GM19467 (cell line): ENCODE results near the gene FGF7.
"Not testable (repeated sequence)": the region's sequence is repeated elsewhere in the genome, so short reads cannot be mapped to it uniquely, and the experiment has no call there.

Experiments used
- ATAC-seq: cut with Tn5 transposase; IDR thresholded peaks from one replicate; pipeline ENCODE4 v1.9.1; 2021; ENCODE audit warnings: mild to moderate bottlenecking, moderate library complexity; ENCODE audit not compliant: unreplicated experiment

FGF7 gene

DNA sequence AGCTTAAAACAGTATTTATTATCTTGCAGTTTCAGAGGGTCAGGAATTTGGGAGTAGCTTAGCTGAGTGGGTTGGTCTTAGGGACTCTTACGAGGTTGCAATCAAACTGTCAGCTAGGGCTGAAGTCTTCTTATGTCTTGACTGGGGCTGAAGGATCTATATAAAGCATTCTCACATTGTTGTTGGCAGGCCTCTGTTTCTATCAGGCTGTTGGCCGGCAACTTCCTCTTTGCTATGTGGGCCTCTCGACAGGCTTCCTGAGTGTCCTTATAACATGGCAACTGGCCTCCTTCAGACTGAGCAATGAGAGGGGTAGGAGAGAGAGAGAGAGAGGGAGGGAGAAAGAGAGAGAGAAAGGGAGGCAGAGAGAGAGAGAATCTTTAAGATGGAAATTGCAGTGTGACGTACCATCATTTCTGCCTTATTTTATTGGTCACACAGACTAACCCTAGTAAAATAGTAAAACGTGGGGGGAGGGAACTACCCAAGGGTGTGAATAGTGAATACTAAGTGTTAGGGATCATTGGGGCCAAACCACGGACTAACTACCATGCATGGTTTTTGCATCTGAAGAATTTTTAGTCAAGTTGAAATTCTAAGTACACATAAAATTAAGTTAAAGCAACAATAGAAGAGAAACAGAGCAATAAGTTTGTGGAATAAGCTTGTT is 16.1 kb downstream of the FGF7 start:
- ATAC-seq = peak; percentile 88

DNA sequence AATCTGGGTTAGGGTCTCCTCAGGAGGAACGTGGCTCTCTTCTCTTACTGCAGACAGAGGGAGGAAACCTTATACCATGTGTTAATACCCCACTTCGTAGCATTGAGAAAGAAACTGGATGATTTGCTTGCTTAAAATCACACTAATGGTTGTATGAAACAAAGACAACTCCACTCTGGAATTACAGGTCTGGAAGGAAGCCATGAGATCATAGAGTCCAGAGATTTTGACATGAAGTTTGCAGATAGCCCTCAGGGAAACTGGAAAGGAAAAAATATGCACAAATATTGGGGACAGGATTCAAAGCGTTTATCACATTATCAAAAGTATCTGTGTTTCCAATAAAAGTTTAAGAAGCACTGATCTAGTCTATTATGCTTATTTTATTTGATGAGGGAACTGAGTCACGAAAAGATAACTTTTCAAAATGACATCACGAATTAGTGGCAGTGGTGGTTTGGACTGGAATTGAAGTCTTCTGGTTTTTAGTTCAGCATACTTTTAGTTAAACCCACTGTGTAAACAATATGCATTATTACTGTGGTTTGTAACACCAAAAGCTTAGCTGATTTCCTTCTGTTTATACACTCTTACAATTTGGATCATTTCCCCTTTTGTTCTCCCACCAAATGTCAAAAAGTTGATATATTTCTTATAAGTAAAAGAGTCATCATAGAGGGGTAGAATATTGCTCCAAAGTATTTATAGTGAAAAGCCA is 16.8 kb downstream of the FGF7 start:
- no peak for ATAC-seq

DNA sequence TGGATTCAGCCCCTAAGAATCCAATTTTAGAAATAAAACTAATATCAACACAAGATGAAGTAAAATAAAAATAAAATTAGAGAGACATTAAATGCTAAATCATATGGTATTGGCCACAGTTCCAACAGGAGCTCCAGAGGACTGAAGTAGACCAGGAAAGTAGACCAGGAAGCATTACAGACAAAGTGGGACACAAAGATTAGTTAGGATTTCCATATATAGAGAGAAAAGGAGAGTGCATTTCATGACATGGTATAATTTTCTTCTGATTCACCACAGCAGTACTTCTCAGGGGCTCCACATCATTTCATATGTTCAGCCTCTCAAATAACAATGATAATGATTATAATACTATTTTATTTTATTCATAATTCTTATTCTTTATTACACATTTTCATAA is 18.3 kb downstream of the FGF7 start:
- no peak for ATAC-seq

DNA sequence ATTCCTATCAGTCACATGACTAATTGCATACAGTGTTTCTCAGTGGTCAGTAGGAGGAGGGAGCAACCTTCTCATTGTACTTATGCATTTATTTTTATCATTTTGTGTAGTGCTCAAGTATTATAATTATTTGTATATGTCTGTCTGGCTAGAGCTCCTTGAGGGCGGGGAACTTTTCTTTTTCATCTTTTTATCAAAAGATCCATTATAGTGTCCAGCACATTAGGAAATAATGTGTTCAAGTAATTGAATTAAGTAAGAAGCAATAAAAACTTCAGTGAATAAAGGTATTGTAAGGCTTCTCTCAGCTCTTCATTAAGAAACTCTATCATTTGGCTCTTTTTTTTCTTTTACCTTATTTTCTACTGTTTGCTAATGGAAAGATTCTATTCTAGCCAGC is 18.8 kb downstream of the FGF7 start:
- ATAC-seq = no peak

DNA sequence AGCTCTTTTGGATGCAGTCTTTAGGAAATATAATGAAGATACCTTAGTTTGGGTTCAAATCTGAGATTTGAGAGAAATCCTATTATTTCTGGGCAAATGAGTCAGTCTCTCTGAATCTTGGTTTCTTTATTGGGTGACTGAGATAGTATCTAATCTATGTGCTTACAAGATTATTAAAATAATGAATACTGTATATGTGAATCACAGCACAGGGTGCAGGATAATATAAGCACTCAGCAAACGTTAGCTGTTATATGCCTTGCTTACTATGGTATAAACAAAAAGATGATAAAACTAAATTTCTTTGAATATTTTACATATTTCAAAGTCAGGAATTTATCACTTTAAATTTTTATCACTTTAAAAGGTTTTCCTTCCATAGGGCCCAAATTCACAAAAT is 29.6 kb downstream of the FGF7 start:
- ATAC-seq = no peak

DNA sequence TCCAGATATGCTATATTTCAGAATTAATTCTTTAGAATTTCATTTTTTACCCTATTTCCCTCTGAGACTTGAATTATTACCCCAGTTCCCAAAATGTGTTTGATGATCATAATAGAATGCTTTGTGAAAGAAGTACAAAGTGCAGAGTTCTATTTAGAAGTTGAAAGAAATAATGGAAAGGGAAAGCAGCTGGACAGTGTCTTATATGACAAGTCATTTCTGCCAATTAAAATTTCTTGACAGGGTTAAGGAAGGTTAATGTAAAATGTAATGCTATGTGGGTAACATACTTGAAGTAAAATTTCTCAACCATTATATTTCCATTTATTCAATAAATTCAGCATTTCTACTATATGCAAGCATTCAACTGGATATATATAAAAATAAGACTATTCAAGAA is 33.1 kb downstream of the FGF7 start:
- no peak for ATAC-seq

DNA sequence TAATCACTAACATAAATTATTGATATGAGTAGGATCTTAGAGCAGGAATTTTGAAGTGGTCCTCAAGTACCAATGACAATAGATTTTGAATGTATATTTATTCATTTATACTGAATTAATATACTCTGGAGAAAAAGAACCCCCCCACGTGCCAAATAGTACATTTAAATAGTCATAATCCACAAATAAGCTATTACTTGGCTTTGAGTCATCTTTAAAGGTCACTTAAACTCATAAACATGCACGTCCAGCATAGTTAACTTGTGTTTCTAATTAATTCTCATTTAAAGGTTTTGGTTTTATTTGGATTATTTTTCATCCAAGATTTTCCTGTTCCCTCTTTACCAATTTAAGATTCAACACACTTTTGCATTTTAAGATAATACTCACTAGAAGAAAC is 35.1 kb downstream of the FGF7 start:
- ATAC-seq = no peak

DNA sequence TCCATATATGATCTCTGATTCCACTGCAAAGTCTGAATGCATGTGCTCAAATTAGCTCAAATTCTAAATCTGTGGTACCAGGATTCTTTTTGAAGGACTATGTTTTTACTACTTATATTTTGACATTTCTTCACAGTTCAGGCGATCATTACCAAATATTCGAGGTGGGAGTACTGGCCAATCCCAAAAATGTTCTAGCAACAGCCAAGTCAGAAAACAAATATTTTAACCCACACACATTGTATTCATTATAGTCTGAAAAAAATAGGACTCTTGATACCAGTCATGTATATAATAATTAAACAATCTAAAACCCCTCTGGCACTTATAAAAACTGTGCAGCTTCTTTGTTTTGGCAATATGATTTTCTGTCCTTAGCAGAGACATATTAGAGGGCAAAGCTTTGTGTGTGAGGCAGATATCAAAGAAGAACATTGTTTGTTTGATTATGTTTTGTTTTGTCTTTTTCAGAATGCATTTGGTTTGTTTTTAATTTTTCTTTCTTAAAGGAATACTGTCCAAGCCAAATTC is 37.4 kb downstream of the FGF7 start:
- no peak for ATAC-seq

DNA sequence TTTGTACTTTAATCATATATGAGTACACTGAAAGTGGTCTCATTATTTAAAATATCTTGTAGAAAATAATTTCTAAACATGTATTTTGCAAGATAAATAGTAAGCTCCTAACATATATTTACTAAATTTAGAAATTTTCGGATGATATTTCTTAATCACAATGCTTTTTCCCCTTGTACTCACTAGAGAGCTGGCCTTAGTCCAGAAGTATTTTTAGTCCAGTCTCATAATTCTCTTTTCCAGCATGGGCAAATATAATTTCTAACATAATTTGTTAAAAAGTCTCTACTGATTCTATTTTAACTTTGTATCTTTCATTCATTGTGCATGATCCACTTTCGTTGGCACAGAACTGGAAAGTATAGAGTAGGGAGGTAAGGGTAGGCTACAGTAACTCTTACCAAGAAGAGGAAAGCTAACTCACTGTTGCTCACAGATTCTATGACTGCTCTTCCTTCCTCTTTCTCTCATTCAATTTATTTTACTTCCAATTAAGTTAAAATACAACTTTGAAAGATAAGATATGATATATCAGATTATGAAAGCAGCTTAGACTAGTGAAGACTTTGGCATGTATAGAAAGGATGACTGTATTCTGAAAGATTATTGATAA is 39.3 kb downstream of the FGF7 start:
- no peak for ATAC-seq

DNA sequence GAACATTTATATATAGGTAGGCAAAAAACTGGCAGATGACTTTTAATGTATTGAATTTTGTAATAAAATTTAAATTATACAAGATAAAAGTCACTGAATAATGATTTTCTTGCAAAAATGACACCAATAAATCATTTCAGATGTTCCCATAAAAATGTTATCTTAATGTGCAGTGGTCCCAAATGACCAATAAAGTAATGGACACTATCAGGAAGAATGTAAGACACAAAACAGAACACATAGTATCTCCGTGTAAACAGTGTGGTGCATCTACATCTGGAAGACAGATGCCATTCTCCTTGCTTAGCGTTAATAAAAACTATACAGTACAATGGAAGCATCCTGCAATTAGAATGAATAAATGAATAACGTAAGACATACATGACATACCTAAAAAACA is 41.5 kb downstream of the FGF7 start:
- ATAC-seq = no peak

DNA sequence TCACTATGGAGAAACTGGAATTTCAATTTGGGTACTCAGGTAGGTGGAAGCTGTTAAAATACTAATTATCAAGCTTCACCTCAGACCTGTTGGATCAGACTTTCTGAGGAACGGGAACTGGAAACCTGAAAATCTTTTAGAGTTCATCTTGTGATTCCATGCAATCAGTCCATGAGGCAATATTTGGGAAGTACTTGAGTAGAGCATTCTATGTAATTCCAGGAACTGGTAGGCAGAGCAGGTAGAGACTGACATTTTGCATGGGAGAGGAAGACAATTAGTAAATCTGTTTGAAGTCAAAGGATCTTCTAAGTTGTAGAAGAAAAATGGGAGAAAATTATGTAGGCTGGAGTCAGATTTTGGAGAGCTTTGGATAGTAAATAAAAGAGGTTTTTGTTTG is 43.1 kb downstream of the FGF7 start:
- no peak for ATAC-seq

DNA sequence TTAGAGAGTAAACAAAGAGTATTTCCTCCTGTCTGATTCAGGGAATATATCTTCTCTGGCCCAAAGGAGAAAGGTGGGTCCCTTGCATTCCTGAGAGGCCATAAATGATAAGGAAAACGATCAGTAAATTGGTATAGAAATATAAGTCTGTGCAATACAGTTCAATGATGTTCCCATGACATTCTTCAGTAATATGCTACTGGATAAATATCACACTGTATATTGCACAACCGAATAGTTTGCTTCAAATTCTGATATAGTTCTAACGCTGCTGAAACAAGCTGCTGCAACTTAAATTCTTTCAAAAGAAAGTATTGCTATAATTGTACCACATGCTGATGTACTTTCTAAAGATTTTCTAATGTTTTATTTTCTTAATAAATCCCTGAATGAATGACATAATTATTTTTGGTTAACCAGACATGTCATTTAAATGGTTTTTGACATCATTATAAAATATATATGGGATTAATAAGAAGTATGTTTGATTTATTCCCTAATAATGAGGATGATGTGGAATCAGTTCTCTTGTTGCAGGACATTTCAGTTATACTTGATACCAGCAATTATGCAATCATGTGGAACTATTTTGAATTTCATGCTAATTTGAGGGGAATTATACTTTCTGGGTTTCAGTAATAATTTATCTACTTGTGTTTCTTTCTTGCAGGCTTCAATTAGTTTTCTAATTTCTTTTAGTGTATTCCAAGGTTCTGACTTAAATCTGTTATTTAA is 44.9 kb downstream of the FGF7 start:
- no peak for ATAC-seq

DNA sequence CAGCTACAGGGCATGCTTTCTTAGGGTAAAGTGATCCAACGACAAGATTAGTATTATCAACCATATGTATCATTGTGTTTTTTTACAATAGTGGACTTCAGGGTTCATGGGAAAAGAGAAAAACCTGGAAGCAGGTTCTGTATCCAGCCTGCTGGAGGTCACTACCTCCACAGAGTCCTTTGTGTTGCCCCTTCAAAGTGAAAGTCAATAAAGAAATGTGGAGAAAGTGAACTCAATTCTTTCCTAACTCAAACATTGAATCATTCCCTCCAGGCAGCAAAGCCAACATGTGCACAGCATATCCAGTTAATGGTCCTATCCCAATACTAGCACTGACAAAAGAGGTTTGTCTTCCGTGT is 45.4 kb downstream of the FGF7 start:
- ATAC-seq = no peak

DNA sequence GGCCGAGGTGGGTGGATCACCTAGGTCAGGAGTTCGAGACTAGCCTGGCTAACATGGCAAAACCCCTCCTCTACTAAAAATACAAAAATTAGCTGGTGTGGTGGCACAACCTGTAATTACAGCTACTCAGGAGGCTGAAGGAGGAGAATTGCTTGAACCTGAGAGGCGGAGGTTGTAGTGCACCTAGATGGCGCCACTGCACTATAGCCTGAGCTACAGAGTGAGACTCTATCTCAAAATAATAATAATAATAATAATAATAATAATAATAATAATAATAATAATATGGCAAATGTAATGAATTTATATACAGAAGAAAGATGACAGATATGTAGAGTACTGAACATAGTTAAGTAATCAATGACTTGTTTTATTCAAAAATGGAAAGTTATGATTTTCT is 48.2 kb downstream of the FGF7 start:
- not testable (repeated sequence) for ATAC-seq

DNA sequence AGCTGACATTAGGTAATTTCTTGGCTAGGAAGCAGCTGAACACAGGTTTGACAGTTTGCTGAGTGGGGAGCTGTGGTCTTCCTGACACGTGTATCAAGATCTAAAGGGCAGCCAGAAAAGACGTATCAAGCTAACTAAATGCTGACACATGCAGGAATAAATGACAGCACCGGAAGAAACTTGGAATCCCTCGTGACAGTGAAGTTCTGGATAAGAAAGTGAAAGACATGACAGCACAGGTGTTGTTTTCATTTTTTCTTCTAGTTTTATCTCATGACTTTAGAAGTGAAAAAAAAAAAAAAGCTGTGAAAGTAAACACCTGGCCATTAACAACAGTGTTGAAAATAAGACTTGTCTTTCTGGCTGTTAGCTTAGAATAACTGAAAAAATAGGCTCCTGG is 48.7 kb downstream of the FGF7 start:
- no peak for ATAC-seq

DNA sequence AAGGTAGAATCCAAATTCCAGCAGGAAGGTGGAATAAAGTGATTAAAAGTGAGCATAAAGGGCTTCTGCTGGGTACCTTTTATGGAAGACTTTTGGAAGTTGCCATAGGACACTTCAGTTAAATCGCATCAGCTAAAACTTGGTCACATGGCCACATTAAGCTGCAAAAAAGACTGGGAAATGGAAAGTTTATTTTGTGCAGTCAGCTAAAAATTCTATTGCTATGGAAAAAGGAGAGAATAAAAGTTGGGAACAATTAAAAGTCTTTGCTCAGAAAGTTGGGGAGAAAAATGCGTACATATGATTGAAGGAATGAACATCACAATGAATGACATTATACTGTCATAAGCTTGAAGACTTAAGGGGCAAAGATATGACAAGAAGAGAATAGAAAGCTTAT is 49.3 kb downstream of the FGF7 start:
- ATAC-seq = no peak

DNA sequence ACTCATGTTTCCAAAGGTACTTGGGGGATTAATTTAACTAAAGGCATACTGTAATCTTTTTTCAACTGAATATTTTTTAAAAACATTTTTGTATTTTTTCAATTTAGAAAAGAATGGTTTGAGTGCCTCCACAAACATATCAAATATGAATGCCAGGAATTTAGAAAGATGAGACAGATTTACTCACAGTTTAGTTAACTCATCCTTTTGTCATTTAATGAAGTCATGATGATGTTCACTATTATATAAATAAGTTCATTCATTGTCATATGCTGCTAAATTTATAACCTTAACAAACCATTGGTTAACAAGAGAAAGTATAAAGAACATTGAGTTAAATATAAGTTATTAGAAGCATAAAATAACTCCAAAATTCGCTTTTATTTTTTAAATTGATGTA is 50.0 kb downstream of the FGF7 start:
- ATAC-seq = no peak

DNA sequence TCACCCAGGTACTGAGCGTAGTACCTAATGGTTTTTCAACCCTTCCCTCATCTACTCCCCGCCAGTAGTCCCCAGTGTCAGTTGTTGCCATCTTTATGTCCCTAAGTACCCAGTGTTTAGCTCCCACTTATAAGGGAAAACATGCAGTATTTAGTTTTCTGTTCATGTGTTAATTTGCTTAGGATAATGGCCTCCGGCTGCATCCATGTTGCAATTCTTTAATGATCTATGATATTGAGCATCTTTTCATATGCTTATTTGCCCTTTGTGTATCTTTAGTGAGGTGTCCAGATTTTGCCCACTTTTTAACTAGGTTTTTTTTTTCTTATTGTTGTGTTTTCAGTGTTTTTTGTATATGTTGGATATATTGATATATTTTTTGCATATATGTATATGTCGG is 55.0 kb downstream of the FGF7 start:
- not testable (repeated sequence) for ATAC-seq

DNA sequence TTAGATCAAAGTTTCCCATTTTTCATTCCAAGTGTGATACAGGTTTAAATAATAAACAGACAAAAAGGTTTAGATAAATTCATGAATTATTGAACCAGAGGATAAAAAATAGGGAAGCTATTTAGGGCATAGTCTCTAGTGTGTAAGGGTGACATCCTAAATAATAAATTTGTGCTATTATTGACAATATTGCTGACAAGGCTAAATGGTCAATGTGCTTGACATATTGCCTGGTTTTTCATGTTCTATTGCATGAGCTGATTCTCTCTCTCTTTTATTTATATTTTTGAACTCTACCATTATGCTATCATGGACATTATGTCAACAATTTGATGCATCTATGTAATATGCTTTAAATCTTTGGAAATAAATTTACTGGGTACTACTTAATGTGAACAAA is 55.9 kb downstream of the FGF7 start:
- not testable (repeated sequence) for ATAC-seq

DNA sequence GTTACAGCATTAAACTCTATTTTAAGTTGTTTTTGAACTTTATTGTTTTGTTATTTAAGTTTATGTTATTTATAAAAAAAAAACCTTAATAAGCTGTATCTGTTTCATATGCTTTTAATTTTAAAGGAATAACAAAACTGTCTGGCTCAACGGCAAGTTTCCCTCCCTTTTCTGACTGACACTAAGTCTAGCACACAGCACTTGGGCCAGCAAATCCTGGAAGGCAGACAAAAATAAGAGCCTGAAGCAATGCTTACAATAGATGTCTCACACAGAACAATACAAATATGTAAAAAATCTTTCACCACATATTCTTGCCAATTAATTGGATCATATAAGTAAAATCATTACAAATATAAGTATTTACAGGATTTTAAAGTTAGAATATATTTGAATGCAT is 62.4 kb downstream of the FGF7 start:
- not testable (repeated sequence) for ATAC-seq

DNA sequence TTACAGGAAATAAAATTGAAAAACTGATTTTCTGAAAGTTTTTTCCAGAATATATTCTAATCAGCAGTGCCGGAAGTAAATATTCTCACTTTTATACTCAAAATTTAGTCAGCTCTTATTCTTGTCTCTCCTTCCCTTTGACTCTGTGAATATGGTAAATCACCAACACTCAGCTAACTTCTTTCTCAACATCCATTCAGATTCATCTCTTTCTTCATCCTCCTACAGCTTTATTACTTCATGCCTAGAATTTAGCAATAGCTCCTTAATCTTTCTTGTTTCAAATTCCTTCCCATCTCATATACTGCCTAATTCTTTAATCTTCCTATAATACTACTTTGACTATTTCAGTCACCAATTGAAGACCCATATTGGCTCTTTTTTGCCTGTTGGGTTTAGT is 67.9 kb downstream of the FGF7 start:
- ATAC-seq = no peak

DNA sequence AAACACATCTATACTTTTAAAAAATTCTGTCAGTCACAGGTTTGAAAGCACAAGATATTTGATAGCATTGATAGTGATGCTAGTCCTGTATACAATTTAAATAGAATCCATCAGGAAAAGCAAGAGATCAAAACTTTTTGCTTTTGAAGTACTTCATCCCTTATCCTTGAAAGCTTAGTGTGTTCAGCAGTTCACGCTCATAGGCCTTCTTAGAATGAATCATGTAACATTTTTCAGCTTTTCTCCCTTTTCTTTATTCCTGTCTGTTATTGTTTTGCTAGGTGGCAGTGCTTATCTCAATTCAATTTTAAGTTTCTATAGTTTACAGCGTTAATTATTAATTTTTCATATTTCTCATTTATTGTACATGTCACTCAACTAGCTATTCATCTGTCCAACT is 69.1 kb downstream of the FGF7 start:
- ATAC-seq = no peak
